ENCODE results near the gene SYNJ2.

SYNJ2 gene

GRCh38 chr6:158015188-158015506 is 33.5 kb downstream of the SYNJ2 start:
- DNase-seq: no peak

GRCh38 chr6:158016571-158017383 is 35.1 kb downstream of the SYNJ2 start:
- DNase-seq: no peak

GRCh38 chr6:158017621-158018040 is 36.0 kb downstream of the SYNJ2 start:
- DNase-seq: no peak

GRCh38 chr6:158018041-158018771 is 36.5 kb downstream of the SYNJ2 start:
- no peak for DNase-seq

- no peak for DNase-seq
These were observed 37.2 kb downstream of the SYNJ2 start for GRCh38 chr6:158018851-158019361.

GRCh38 chr6:158019416-158019815 is 37.8 kb downstream of the SYNJ2 start:
- DNase-seq: no peak

GRCh38 chr6:158020272-158020711 is 38.6 kb downstream of the SYNJ2 start:
- DNase-seq: no peak

GRCh38 chr6:158020811-158021210 is 39.1 kb downstream of the SYNJ2 start:
- no peak for DNase-seq

- no peak for DNase-seq
These were observed 39.7 kb downstream of the SYNJ2 start for GRCh38 chr6:158021376-158021775.

- no peak for DNase-seq
These were observed 40.4 kb downstream of the SYNJ2 start for GRCh38 chr6:158021814-158022748.

- DNase-seq: no peak
These were observed 41.3 kb downstream of the SYNJ2 start for GRCh38 chr6:158022749-158023596.

- DNase-seq: no peak
These were observed 41.9 kb downstream of the SYNJ2 start for GRCh38 chr6:158023597-158023939.

- no peak for DNase-seq
These were observed 43.1 kb downstream of the SYNJ2 start for GRCh38 chr6:158024566-158025297.

GRCh38 chr6:158026054-158026900 is 44.6 kb downstream of the SYNJ2 start:
- peak; percentile 47 for DNase-seq

- no peak for DNase-seq
These were observed 45.4 kb downstream of the SYNJ2 start for GRCh38 chr6:158026901-158027589.

GRCh38 chr6:158027590-158028285 is 46.1 kb downstream of the SYNJ2 start:
- DNase-seq: no peak

GRCh38 chr6:158028421-158028820 is 46.8 kb downstream of the SYNJ2 start:
- no peak for DNase-seq

GRCh38 chr6:158028876-158029275 is 47.2 kb downstream of the SYNJ2 start:
- no peak for DNase-seq

GRCh38 chr6:158029668-158030230 is 48.1 kb downstream of the SYNJ2 start:
- no peak for DNase-seq
